COLO668 (cell line): ENCODE data around the gene PIAS2.

ENCODE experiments used
- DNase-seq: peaks from one replicate; lab custom pipeline; 2025; ENCODE audit not compliant: unreplicated experiment; lab: John Stamatoyannopoulos, UW

The PIAS2 gene

DNA sequence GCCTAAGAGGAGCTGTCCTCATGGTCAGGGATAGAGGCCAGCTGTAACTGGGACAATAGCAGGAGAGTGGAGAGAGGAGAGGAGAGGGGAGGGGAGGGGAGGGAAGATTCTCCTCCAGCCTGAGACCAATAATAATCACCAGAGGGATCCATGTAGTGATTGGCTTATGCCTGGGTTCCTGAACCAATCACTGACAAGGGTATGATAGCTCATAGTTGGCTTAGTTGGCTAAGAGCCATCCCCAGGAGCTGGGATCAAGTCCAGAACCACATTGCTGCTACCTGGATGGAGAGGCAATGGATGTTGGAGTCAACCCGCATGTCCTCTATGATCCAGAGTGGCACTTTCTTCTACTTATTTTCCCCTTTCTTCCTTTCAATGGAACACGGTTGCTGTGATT, 152.7 kb downstream of the PIAS2 start:
- DNase-seq: no peak

DNA sequence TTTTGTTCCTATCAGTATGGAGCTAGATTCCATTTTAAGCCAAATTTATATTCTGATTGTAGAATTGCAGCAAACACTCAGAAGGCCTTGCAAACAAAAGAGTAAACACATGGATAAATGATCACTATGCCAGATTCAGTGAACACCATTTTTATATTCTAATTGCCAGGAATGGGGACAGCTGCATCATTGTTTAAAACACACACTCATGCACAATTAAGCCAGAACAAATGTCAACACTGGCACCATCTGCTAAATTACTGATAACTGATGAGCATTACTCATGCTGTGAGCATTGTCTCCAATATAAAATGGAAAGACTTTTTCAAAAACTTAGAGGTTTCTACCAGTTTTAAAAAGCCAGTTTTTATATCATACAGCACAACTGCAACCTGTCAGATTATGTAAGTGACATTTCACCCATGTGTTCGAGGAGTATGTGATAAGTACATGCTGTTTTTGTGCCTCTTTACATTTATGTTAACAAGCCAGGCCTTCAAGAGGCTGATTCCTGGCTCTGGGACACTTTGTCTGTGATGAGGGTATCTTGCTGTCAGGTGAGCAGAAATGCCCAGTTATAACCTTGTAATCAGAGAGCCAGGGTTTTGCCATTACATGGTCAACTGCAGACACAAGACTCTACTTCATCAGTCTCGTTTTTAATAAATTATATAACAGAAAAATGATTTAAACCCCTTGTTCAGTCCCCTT, 156.1 kb downstream of the PIAS2 start:
- DNase-seq: peak; percentile 39

DNA sequence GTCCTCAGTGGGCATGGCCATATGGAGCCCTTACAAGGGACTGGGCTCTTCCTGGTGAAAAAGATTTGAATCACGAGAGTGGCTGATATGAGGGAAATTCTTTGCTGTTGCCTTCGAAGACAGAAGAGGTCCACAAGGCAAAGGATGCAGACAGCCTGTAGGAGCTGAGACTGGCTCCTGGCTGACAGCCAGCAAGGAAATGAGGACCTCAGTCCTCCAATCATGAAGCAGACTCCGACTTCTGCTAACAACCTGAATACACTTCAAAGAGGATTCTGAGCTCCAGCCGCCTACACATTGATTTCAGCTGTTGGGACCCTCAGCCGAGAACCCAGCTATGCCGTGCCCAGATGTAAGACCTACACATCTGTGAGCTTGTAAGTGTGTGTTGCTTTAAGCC, 157.4 kb downstream of the PIAS2 start:
- DNase-seq: peak; percentile 59

DNA sequence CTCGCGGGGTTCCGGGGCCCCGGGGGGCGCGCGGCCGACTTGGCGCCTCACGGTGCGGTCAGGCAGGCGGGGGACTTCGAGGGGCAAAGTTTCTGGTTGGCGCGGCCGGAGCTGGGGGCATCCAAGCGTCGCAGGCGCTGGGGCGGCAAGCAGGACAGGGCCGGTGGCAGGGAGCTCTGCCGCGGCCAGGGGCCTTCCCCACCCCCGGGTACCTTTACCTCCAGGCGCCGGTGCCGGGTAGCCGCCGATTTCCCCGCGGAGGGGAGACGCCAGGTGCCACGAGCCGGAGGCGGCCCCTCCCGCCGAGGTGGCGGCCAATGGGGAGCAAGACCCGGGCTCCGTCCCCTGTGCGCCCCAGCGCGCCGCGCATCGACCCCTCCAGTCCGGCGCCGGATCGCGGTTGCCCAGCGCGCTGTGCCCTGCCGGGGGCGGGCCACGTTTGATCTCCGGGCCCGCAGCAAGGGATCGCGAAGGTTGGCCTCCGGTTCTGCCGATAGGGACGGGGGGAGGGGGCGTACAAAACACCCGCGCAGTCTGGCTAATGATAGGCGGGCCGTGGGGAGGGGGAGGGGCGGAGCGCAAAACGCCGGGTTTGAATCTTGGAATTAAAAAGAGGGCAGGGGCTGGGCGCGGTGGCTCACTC, 160.6 kb downstream of the PIAS2 start, which contains the start of gene ST8SIA5:
Gene ST8SIA5, minus strand, starts transcription at position 495 of the 643 bp plus-strand sequence. CDS start 545 bp downstream, outside the sequence.
- peak; percentile 96 for DNase-seq

GRCh38 chr18:46756025-46756558, 161.2 kb downstream of the PIAS2 start:
- DNase-seq: peak; percentile 58

GRCh38 chr18:46755315-46756024, 161.8 kb downstream of the PIAS2 start:
- DNase-seq: no peak

DNA sequence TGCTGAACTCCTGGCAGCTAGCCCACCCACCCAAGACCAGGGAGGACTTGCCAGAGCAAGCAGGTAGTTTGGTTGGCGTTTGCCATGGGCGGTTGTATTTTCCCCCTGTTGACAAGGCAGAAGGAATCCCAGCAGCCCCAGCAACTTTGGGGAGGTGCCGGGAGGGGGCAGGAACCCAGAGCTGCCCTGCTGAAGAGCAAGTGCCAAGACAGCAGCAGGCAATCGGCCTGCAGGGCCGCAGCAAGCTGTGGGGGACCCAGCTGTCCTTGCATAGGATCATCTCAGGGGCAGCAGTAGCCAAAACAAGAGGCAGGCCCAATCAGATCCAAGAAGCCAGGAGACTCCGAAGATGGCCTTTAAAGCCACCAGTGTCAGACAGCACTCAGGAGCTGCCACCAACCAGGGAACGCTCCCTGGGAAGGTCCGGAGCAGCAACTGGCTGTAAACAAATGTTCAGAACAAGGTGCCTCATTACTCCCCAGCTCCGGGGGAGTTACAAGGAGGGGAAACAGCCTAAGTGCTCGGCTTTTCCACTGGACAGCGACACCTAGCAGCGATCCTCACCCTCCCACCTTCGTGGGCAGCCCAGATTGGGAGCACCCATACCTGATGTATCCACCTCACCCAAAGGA, 162.5 kb downstream of the PIAS2 start:
- peak; percentile 46 for DNase-seq

DNA sequence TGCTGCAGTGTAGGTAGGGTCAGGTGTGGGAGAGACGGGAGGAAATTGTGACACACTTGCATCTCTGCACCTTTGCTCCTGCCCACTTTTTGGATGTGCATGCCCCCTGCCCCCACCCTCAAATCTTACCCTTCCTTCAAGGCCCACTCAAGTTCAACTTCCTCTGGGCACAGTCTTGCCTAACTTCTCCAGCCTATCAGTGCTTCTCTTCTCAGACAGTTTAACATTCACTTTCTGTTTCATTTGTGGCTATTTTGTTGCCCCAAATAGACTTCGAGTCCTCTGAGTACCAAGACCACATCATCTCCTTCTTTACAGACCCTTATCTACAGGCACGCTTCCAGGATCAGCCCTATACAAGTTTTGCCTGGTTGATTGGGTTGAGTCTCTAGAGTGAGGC, 163.1 kb downstream of the PIAS2 start:
- DNase-seq: no peak
